Colonic mucosa (tissue), 4 donors: Measurements from ENCODE around the gene SEL1L3. TPM values are rescaled to one million over a fixed set of nuclear protein-coding genes. Genes with fewer than 3 reads are reported as not detected.

Experiments used
- DNase-seq: peaks from one replicate; pipeline ENCODE4 v3.0.0-alpha.2; 2020
- H3K27ac ChIP-seq: fragments of 200-600 bp; one replicate; pipeline ENCODE4 v1.8.0; 2021
- H3K27me3 ChIP-seq: fragments of 200-600 bp; one replicate; pipeline ENCODE4 v1.8.0; 2021
- H3K36me3 ChIP-seq: fragments of 200-600 bp; one replicate; pipeline ENCODE4 v1.8.0; 2021
- H3K4me1 ChIP-seq: fragments of 200-600 bp; one replicate; pipeline ENCODE4 v1.8.0; 2021; ENCODE audit warnings: mild to moderate bottlenecking
- H3K4me3 ChIP-seq: fragments of 200-600 bp; one replicate; pipeline ENCODE4 v1.8.0; 2021
- H3K9ac ChIP-seq, 2 donors: one replicate each; pipeline ENCODE4 v1.7.0; 2013; ENCODE audit warnings: control low read depth in 2 of 2, low read depth in 2 of 2, low read length in 2 of 2
- H3K9me3 ChIP-seq: fragments of 200-600 bp; one replicate; pipeline ENCODE4 v1.8.0; 2021
- CTCF ChIP-seq: fragments of 200-600 bp; IDR thresholded peaks from one replicate; pipeline ENCODE4 v1.8.0; 2022; ENCODE audit warnings: antibody characterized with exemption, mild to moderate bottlenecking
- intact Hi-C: fragments of 100-400 bp; cut with DNase I; formaldehyde crosslinking; loops from one replicate; pipeline ENCODE4 v1.14.1; 2022
- total RNA-seq, 2 donors: library from RNA; stranded (reverse); fragmentation: NEBNext Ultra II Directional in 1 of 2; extraction: Animal tissue kit (Norgen Biotek cat#: 25700) in 1 of 2; gene quantifications; one replicate each; pipeline ENCODE4 v1.2.1, GENCODE V29; 2021
- donor health status: healthy.
- donor health status: DM: no; HTN: no; CAD: no.
- donor health status: DM: no; HTN: no; CAD: no.

Gene SEL1L3
- total RNA-seq, 2 donors from 2014 or later: 88.4 to 96.2 TPM

GRCh38 chr4:25821267-25821666 is 41.5 kb downstream of the SEL1L3 start:
- intact Hi-C loops: no loop called here
- H3K36me3 ChIP-seq: peaks cover 10% of the 10 kb centered on the region
- H3K27ac ChIP-seq: no peak overlapping the region
- H3K4me1 ChIP-seq: no peaks in the 10 kb centered on the region
- H3K9ac ChIP-seq: no peak overlapping the region
- H3K9me3 ChIP-seq: no peaks in the 10 kb centered on the region
- no peak overlapping the region for H3K4me3 ChIP-seq
- no peak for DNase-seq
- H3K27me3 ChIP-seq: no peaks in the 10 kb centered on the region
- TF ChIP-seq CTCF: no peak

- no peaks in the 10 kb centered on the region for H3K4me1 ChIP-seq
- DNase-seq: no peak
- H3K27ac ChIP-seq: no peak overlapping the region
- H3K4me3 ChIP-seq: no peak overlapping the region
- H3K36me3 ChIP-seq: peaks cover 10% of the 10 kb centered on the region
- H3K9ac ChIP-seq: no peak overlapping the region
- intact Hi-C loops: no loop called here
- H3K9me3 ChIP-seq: no peaks in the 10 kb centered on the region
- no peak for TF ChIP-seq CTCF
- no peaks in the 10 kb centered on the region for H3K27me3 ChIP-seq
These were observed 43.9 kb downstream of the SEL1L3 start for GRCh38 chr4:25818876-25819275.

DNA sequence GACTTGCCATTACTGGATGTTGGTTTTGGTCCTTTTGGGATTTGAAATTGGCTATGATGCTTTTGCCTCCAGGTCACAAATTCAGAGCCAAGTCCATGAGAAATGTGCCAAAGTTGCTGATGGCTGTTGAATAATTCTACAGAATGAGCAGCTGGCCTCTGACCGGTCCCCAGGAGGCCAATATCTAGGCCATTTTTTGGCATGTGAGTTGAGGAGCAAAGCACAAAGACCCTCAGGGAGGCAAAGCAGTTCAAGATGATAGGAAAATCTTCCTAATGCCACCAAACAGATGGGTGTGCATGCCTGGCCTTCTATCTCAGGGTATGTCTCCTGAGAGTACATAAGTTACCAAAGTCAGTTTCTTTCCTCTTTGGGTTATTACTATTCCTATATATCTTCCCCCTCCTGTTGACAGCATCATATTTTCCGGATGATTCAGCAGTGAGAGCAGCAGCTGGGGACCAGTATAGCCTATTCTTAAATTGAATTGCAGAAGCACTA is 44.4 kb downstream of the SEL1L3 start:
- DNase-seq: no peak
- intact Hi-C loops: no loop called here
- peaks cover 10% of the 10 kb centered on the region for H3K36me3 ChIP-seq

DNA sequence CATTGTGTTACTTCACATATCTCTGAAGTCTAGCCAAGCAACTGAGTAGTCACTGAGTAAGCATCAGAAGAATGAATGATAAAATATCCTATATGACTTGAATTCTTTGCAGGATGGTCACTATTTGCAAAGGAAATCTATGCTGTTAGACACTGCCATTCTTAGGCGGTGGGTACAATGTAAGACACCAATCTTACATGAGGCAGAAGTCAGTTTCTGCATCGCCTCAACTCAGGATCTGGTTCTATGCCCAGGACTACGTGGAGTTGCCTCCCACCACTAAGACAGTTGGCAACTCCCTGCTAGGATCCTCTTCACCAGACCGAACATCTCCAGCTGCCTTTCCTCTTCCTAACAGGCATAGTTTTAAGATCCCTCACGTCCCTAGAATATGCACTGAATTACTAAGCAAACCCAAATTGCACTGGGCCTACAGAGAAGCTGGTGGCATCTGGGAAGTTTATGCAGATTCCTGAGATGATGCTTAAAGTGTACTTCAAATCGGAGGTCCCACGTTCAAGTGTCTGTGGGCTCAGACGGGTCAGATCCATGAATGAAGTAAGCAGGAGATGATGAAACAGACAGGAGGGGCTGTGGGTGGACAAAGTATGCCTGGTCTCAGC is 45.6 kb downstream of the SEL1L3 start:
- peaks cover 10% of the 10 kb centered on the region for H3K36me3 ChIP-seq
- no peak for TF ChIP-seq CTCF
- H3K9me3 ChIP-seq: no peaks in the 10 kb centered on the region
- H3K4me3 ChIP-seq: no peak overlapping the region
- no peak overlapping the region for H3K27ac ChIP-seq
- no peaks in the 10 kb centered on the region for H3K4me1 ChIP-seq
- no peaks in the 10 kb centered on the region for H3K27me3 ChIP-seq
- H3K9ac ChIP-seq: no peak overlapping the region
- DNase-seq: no peak
- intact Hi-C loops: no loop called here

More for the DNA sequence above, 44.4 kb downstream of the SEL1L3 start:
- Histone ChIP-seq H3K27me3 (no peaks in the 10 kb centered on the region), H3K4me3 (no peak overlapping the region), H3K9me3 (no peaks in the 10 kb centered on the region), H3K9ac (no peak overlapping the region), H3K27ac (no peak overlapping the region), H3K4me1 (no peaks in the 10 kb centered on the region)
- TF ChIP-seq CTCF: no peak

DNA sequence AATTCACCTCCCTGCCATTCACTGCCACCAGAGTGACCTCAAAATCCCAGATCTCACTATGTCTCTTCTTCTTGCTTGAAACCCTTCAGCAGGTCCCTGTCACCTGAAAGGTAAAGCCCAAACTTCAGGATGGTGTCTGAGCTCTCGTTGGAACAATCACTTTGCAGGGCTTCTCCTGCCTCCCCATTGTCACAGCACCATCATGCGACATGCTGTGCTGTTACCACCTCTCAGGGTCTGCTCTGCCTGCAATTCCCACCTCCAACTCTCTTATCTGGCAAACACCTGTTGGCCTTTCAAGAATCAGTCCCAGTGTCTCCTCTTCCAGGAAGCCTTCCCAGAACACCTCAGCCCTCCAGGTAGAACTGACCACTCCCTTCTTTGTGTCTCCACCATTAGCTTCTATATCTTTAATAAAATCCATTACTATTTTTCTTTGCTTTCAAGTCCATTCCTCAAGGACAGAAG is 46.2 kb downstream of the SEL1L3 start:
- no peak for DNase-seq

More for the DNA sequence above, 46.2 kb downstream of the SEL1L3 start:
- H3K4me3 ChIP-seq: no peak overlapping the region
- TF ChIP-seq CTCF: no peak
- no peak overlapping the region for H3K27ac ChIP-seq
- intact Hi-C loops: no loop called here
- H3K27me3 ChIP-seq: no peaks in the 10 kb centered on the region
- no peak overlapping the region for H3K9ac ChIP-seq
- no peaks in the 10 kb centered on the region for H3K4me1 ChIP-seq
- peaks cover 10% of the 10 kb centered on the region for H3K36me3 ChIP-seq
- no peaks in the 10 kb centered on the region for H3K9me3 ChIP-seq
